HepG2 (cell line): ENCODE measurements around the gene RASGRP2. TPM values are rescaled to one million over a fixed set of nuclear protein-coding genes. Genes with fewer than 3 reads are reported as not detected.

Experiments used
- HIVEP1 ChIP-seq: sonication (generic); formaldehyde crosslinking; IDR thresholded peaks from 2 replicates; pipeline ENCODE4 v1.4.0; 2020; ENCODE audit warnings: mild to moderate bottlenecking, missing genetic modification reagents
- NFYC ChIP-seq: IDR thresholded peaks from 2 replicates; pipeline ENCODE4 v1.6.1; 2016; ENCODE audit warnings: missing genetic modification reagents, missing compliant biosample characterization
- NRL ChIP-seq: sonication (generic); formaldehyde crosslinking; IDR thresholded peaks from 2 replicates; pipeline ENCODE4 v1.5.0; 2020; ENCODE audit warnings: missing genetic modification reagents, mild to moderate bottlenecking, moderate library complexity, borderline replicate concordance
- SALL1 ChIP-seq: sonication (generic); formaldehyde crosslinking; IDR thresholded peaks from 2 replicates; pipeline ENCODE4 v1.8.0; 2022; ENCODE audit warnings: mild to moderate bottlenecking, missing genetic modification reagents
- TARDBP ChIP-seq: sonication (generic); formaldehyde crosslinking; IDR thresholded peaks from 2 replicates; pipeline ENCODE4 v1.8.0; 2022; ENCODE audit warnings: mild to moderate bottlenecking, missing genetic modification reagents
- TBL1XR1 ChIP-seq: fragments of 150-350 bp; IDR thresholded peaks from 2 replicates; pipeline ENCODE4 v1.6.1; 2014; ENCODE audit warnings: borderline replicate concordance, low read length; ENCODE audit not compliant: partially characterized antibody
- TCF12 ChIP-seq, 2 experiments: fragments of 450-650 bp in 1 of 2; sonication (generic) in 1 of 2; formaldehyde crosslinking in 1 of 2; IDR thresholded peaks; 2 replicates each; pipeline versions ENCODE4 v1.6.1 to v1.8.0; 2017 to 2022; ENCODE audit warnings: antibody characterized with exemption in 1 of 2, mild to moderate bottlenecking in 1 of 2, missing genetic modification reagents in 1 of 2, moderate library complexity in 1 of 2
- ZBTB21 ChIP-seq: sonication (generic); formaldehyde crosslinking; IDR thresholded peaks from 2 replicates; pipeline ENCODE4 v1.4.0; 2020; ENCODE audit warnings: missing genetic modification reagents
- ZMAT3 ChIP-seq: sonication (generic); formaldehyde crosslinking; conservative IDR thresholded peaks from 2 replicates; pipeline ENCODE4 v1.7.0; 2021; ENCODE audit warnings: missing genetic modification reagents
- ZNF224 ChIP-seq: sonication (generic); formaldehyde crosslinking; IDR thresholded peaks from 2 replicates; pipeline ENCODE4 v1.5.0; 2020; ENCODE audit warnings: mild to moderate bottlenecking, missing genetic modification reagents
- ZNF773 ChIP-seq: sonication (generic); formaldehyde crosslinking; IDR thresholded peaks from 2 replicates; pipeline ENCODE4 v1.4.0; 2020; ENCODE audit warnings: missing genetic modification reagents, borderline replicate concordance
- ZNF776 ChIP-seq: sonication (generic); formaldehyde crosslinking; IDR thresholded peaks from 2 replicates; pipeline ENCODE4 v1.4.0; 2020; ENCODE audit warnings: mild to moderate bottlenecking, missing genetic modification reagents
- ZNF883 ChIP-seq: sonication (generic); formaldehyde crosslinking; IDR thresholded peaks from 2 replicates; pipeline ENCODE4 v1.5.1; 2020; ENCODE audit warnings: mild to moderate bottlenecking, missing genetic modification reagents; ENCODE audit errors: not compliant biosample characterization
- ZNF891 ChIP-seq: sonication (generic); formaldehyde crosslinking; IDR thresholded peaks from 2 replicates; pipeline ENCODE4 v1.5.0; 2020; ENCODE audit warnings: mild to moderate bottlenecking, missing genetic modification reagents
- polyA plus RNA-seq, 8 experiments: library from polyadenylated mRNA; depleted of rRNA in 3 of 8; stranded (reverse) in 7 of 8; unstranded in 1 of 8; fragments of >200 nt; fragmentation: Illumina TruSeq in 4 of 8; extraction: Trizol in 4 of 8; gene quantifications; 2 replicates each; pipeline versions ENCODE4 v1.2.1 to v1.2.3, GENCODE V29; 2011 to 2016; ENCODE audit warnings: low read depth in 4 of 8, missing spikeins in 1 of 8, mixed read lengths in 1 of 8; ENCODE audit not compliant: insufficient read depth in 1 of 8
- total RNA-seq, 5 experiments: library from RNA; depleted of rRNA; stranded (reverse); fragments of >200 nt; fragmentation: Illumina TruSeq; extraction: Trizol; gene quantifications; 2 replicates each; pipeline ENCODE4 v1.2.3, GENCODE V29; 2016; ENCODE audit warnings: low read depth in 1 of 5
- TF ChIP-seq, protein P1 (sequence below): sonication (generic); formaldehyde crosslinking; IDR thresholded peaks from 2 replicates; pipeline ENCODE4 v1.8.0; 2022; ENCODE audit warnings: mild to moderate bottlenecking, missing genetic modification reagents, moderate library complexity
- TF ChIP-seq, protein P2 (sequence below): conservative IDR thresholded peaks from 2 replicates; pipeline ENCODE4 v1.6.1; 2018; ENCODE audit warnings: missing genetic modification reagents
- TF ChIP-seq, protein P3 (sequence below): IDR thresholded peaks from 2 replicates; pipeline ENCODE4 v1.6.1; 2012; ENCODE audit warnings: low read length, improper control_type of control experiment
- TF ChIP-seq, protein P4 (sequence below): sonication (generic); formaldehyde crosslinking; IDR thresholded peaks from 2 replicates; pipeline ENCODE4 v1.4.0; 2020; ENCODE audit warnings: missing genetic modification reagents
- TF ChIP-seq, protein P5 (sequence below): IDR thresholded peaks from 2 replicates; pipeline ENCODE4 v1.6.1; 2018; ENCODE audit warnings: missing genetic modification reagents

The RASGRP2 gene
- total and polyA plus RNA-seq, 2 of the 13 experiments (the other 11 are each of a cell fraction or from before 2014, with no cell fraction given): 0.61 TPM; not detected in 1

DNA sequence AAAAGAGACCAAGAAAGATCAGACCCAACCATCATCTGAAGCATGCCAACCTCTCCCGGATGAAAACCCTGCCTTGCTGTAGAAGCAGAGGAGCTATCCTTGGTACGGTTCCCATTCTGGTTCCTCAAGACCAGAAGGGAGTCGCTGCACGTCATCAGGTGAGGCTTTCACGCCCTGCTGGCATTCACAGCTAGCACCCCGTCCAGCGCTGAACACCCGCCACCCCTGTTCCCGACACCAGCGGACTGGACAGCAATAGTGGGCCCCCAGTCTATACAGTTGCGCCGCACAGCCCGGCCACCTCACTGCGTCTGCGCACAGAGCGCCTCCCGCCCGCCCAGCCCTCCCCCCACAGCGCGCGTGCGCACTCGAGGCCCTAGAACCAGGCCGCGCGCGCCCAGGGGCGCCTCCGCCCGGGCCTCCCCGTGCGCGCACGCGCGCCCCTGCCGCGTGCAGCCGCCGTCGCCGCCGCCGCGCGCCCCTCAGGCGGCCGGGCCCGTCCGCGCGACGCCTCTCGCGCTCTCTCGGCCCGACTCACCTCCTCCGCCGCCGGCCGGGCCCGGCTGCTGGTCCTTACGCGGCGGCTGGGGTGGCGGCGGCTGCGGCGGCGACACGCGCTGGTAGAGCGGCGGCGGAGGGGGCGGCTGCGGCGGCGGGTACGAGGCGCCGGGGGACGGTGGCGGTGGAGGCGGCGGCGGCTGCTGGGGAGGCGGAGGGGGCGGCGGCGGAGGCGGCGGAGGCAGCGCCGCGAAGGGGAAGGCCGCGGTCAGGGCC is 33.7 kb upstream of the RASGRP2 start (continued):
- TF ChIP-seq ZMAT3 (CRISPR knock-in tag): no peak
- no peak for TF ChIP-seq TCF12 (IDR thresholded peaks at IDR 0.05)
- TF ChIP-seq TCF12 (CRISPR knock-in tag; IDR thresholded peaks at IDR 0.05): no peak
- no peak for TF ChIP-seq ZBTB21 (CRISPR knock-in tag)
- TF ChIP-seq TBL1XR1: no peak
- TF ChIP-seq, protein P1, sequence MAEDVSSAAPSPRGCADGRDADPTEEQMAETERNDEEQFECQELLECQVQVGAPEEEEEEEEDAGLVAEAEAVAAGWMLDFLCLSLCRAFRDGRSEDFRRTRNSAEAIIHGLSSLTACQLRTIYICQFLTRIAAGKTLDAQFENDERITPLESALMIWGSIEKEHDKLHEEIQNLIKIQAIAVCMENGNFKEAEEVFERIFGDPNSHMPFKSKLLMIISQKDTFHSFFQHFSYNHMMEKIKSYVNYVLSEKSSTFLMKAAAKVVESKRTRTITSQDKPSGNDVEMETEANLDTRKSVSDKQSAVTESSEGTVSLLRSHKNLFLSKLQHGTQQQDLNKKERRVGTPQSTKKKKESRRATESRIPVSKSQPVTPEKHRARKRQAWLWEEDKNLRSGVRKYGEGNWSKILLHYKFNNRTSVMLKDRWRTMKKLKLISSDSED: no peak
- no peak for TF ChIP-seq TARDBP (CRISPR knock-in tag)
- TF ChIP-seq, protein P2, sequence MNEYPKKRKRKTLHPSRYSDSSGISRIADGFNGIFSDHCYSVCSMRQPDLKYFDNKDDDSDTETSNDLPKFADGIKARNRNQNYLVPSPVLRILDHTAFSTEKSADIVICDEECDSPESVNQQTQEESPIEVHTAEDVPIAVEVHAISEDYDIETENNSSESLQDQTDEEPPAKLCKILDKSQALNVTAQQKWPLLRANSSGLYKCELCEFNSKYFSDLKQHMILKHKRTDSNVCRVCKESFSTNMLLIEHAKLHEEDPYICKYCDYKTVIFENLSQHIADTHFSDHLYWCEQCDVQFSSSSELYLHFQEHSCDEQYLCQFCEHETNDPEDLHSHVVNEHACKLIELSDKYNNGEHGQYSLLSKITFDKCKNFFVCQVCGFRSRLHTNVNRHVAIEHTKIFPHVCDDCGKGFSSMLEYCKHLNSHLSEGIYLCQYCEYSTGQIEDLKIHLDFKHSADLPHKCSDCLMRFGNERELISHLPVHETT (CRISPR knock-in tag): no peak
- TF ChIP-seq SALL1 (CRISPR knock-in tag): 0 out of 2 replicates have a peak, but pooled peaks have one; percentile 31
- TF ChIP-seq NRL (CRISPR knock-in tag): peak; percentile 54; the same call in 1 of the 2 replicates
- peak; percentile 36; the same call in 1 of the 2 replicates for TF ChIP-seq ZNF773
- TF ChIP-seq ZNF883 (CRISPR knock-in tag): peak; percentile 66
- no peak for TF ChIP-seq NFYC (CRISPR knock-in tag)
- TF ChIP-seq ZNF224: no peak
- TF ChIP-seq, protein P3, sequence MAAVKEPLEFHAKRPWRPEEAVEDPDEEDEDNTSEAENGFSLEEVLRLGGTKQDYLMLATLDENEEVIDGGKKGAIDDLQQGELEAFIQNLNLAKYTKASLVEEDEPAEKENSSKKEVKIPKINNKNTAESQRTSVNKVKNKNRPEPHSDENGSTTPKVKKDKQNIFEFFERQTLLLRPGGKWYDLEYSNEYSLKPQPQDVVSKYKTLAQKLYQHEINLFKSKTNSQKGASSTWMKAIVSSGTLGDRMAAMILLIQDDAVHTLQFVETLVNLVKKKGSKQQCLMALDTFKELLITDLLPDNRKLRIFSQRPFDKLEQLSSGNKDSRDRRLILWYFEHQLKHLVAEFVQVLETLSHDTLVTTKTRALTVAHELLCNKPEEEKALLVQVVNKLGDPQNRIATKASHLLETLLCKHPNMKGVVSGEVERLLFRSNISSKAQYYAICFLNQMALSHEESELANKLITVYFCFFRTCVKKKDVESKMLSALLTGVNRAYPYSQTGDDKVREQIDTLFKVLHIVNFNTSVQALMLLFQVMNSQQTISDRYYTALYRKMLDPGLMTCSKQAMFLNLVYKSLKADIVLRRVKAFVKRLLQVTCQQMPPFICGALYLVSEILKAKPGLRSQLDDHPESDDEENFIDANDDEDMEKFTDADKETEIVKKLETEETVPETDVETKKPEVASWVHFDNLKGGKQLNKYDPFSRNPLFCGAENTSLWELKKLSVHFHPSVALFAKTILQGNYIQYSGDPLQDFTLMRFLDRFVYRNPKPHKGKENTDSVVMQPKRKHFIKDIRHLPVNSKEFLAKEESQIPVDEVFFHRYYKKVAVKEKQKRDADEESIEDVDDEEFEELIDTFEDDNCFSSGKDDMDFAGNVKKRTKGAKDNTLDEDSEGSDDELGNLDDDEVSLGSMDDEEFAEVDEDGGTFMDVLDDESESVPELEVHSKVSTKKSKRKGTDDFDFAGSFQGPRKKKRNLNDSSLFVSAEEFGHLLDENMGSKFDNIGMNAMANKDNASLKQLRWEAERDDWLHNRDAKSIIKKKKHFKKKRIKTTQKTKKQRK: no peak
- TF ChIP-seq, protein P4, sequence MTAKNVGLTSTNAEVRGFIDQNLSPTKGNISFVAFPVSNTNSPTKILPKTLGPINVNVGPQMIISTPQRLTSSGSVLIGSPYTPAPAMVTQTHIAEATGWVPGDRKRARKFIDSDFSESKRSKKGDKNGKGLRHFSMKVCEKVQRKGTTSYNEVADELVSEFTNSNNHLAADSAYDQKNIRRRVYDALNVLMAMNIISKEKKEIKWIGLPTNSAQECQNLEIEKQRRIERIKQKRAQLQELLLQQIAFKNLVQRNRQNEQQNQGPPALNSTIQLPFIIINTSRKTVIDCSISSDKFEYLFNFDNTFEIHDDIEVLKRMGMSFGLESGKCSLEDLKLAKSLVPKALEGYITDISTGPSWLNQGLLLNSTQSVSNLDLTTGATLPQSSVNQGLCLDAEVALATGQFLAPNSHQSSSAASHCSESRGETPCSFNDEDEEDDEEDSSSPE (CRISPR knock-in tag): no peak
- TF ChIP-seq HIVEP1: no peak
- TF ChIP-seq ZNF776 (CRISPR knock-in tag): no peak
- TF ChIP-seq ZNF891 (CRISPR knock-in tag): 0 out of 2 replicates have a peak, but pooled peaks have one; percentile 56
- TF ChIP-seq, protein P5, sequence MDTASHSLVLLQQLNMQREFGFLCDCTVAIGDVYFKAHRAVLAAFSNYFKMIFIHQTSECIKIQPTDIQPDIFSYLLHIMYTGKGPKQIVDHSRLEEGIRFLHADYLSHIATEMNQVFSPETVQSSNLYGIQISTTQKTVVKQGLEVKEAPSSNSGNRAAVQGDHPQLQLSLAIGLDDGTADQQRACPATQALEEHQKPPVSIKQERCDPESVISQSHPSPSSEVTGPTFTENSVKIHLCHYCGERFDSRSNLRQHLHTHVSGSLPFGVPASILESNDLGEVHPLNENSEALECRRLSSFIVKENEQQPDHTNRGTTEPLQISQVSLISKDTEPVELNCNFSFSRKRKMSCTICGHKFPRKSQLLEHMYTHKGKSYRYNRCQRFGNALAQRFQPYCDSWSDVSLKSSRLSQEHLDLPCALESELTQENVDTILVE (CRISPR knock-in tag): no peak
